ENCODE results near the gene TCERG1.

Gene TCERG1

DNA sequence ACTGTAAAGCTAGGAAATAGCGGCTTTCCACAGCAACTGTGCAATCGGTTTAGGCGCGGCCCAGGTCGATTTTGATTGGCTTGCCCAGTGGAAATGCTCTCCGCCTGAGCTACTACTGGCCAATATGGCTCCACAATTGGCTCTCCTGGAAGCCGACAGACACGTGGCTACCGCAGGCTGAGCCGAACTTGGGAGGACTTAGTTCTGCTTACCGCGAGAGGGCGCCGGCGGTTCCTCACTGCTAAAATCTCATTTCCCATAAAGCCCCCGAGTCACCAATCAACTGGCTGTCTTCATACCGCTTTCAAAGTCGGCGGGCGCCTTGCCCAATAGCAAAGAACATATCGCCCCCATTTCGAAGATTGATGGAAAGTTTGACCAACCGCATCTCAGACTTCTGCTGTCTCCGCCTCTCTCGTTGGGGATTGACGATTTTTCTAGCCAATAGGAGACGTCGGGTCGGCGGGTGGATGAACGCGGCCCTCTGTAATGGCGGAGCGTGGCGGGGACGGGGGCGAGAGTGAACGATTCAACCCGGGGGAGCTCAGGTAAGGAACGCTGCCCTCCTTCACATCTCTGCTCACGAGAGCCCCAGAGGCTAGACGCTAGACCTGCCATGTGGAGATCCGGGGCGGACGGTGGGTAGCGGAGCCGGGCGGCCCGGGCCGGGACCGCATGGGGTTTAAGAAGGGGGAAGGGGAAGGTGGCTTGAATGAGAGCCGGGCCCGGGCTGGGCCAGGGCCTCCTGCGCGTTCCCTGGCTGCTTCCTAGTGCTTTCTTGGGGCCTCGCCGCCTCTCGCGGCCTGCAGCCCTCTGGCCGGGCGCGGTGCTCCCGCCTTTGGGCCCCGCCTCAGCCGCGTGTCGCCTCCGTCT lies at the start of gene TCERG1:
Gene TCERG1, plus strand, starts transcription at position 473 of the 873 bp plus-strand sequence. Its CDS starts 17 bp downstream, at position 490.
- DNase-seq: peak; percentile 100

DNA sequence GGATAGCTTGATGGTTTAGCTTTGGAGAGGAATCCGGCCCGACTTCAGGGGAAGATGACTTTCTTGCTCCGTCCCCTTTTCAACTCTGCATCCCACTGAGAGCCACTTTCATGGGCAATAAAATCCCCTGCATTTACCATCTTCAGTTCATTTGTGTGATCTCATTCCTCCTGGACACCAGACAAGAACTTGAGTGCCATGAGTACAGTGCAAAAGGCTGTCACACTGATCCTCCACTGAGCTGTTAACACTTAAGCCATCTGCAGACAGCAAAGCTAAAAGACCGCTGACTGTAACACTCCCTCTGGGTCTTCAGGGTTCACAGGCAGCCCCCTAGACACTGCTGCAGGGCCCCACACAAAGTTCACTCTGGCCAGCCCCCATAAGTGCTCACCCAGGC lies 48.3 kb upstream of the TCERG1 start:
- DNase-seq: no peak

GRCh38 chr5:146399481-146399880 lies 47.7 kb upstream of the TCERG1 start:
- no peak for DNase-seq

- DNase-seq: no peak
Measured at GRCh38 chr5:146400201-146400600, 46.9 kb upstream of the TCERG1 start.

DNA sequence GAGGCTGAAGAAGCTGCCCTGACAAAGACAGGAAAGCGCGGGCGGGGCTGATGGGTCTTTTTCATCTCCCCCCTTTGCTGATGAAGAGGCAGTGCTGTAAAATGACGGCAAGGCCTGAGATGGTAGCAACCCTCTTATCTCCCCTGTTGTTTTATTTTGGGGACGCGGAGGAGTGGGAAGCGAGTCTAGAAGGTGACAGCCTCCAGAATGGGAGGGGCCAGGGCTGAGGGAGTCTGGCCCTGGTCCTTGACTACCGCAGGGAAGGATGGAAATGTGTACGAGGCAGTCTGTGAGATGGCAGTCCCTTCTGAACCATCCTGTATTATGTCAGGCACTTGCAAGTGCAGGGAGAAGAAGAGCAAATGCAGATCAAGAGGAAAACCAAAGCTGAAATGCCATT lies 46.1 kb upstream of the TCERG1 start:
- DNase-seq: no peak

- no peak for DNase-seq
Measured at GRCh38 chr5:146402949-146403348, 44.2 kb upstream of the TCERG1 start.

DNA sequence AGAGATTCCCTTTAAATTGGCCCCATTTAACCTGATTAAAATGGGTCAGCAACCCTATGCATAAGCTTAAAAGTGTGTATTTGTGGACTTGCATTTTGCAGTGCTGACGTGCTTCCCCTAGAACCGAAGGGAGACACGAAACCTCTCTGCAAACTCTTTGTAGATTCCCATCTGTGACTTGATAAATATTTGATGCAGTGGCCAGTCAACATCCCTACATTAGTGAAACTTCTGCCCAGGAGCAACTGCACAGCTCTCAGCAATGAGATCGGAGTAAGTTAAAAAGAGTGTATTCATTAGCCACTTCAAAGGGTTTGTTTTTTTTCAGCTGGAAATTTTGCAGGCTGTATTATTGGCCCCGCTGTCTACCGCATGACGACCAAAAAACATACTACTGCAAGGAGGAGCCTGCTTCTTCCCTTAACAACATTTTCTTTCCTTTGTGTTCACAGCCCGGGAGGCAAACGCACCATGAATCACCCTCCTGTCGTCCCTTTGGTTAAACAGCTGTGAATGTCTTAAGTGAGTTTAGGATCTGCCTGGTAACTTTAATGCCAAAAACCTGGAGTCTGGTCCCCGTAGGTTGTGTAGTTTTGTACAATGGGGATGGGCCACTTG lies 38.0 kb upstream of the TCERG1 start:
- no peak for DNase-seq

DNA sequence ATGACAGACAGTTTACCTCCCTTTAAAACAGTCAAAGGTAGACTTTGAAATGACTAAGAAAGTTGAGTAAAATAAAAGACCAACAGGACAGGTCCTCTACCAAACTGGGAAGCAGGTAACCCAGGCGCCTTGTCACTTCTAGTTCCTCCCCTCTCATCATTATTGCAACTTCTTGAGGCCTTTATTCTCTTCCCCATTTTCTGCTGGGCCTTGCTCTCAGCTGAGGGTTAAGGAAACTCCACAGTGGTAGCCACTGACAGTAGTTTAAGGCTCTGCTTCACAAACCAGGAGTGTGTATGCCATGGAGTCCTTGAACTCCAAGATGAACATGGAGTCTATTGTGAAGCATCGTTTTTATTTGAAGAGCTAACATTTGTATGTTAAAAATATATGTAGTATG lies 36.9 kb upstream of the TCERG1 start:
- no peak for DNase-seq

- DNase-seq: no peak
Measured at GRCh38 chr5:146419696-146420095, 27.4 kb upstream of the TCERG1 start.

GRCh38 chr5:146425023-146425422 lies 22.1 kb upstream of the TCERG1 start:
- no peak for DNase-seq

- no peak for DNase-seq
Measured at GRCh38 chr5:146426305-146426704, 20.8 kb upstream of the TCERG1 start.

DNA sequence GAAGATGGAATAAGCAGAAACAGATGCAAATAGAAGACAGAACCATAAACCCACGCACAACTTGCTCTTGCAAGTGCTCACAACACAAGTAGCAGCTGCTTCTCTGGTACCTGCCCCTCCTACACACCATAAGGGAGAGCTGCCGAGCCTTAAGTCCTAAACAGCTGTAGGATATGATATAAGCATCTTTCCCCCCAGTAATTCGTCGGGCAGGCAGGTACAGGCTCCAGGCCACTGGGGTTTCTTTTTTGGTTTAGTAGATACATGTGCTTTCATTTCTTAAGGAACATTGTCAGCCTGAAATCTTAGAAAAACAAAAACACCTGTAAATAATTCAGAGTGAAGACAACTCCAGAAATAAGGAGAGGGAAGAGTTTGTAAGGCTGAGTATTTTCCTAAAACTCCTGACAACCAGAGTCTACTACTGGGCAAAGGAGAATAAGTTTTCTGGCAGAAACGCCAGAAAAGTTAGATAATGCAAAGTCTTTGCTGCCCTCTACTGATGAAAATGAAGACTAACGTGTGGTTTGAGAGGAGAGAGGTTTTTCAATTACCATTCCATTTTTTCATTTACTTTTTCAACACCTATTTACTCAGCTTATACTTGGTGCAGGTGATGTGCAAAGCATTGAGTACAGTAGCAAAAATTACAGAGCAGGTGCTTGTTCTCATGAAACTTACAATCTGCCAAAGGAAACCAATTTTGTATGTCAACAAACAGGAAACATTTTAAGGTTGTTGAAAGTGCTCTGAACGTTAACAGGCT lies 20.1 kb upstream of the TCERG1 start:
- peak; percentile 53 for DNase-seq

- DNase-seq: peak; percentile 1
Measured at GRCh38 chr5:146427619-146427997, 19.5 kb upstream of the TCERG1 start.

GRCh38 chr5:146428658-146429057 lies 18.5 kb upstream of the TCERG1 start:
- no peak for DNase-seq

- DNase-seq: no peak
Measured at GRCh38 chr5:146440353-146440752, 6.8 kb upstream of the TCERG1 start.

GRCh38 chr5:146440870-146441495 lies 6.2 kb upstream of the TCERG1 start:
- no peak for DNase-seq

DNA sequence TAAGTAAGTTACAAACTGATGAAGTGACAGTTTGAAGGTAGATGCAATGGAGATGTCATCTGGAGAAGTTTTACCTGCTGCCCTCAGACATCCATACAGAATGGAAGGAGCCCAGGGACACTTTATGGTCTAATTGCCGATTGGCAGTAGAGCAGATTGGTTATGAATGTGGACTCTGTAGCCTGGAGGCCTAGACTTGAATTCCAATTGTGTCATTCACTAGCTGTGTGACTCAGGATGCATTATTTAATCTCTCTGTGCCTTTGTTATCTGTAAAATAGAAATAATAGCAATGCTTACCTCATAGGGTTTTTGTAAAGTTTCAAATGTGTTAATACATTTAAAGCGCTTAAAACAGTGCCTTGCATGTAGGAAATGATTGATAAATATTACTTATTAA lies 5.2 kb upstream of the TCERG1 start:
- DNase-seq: no peak

DNA sequence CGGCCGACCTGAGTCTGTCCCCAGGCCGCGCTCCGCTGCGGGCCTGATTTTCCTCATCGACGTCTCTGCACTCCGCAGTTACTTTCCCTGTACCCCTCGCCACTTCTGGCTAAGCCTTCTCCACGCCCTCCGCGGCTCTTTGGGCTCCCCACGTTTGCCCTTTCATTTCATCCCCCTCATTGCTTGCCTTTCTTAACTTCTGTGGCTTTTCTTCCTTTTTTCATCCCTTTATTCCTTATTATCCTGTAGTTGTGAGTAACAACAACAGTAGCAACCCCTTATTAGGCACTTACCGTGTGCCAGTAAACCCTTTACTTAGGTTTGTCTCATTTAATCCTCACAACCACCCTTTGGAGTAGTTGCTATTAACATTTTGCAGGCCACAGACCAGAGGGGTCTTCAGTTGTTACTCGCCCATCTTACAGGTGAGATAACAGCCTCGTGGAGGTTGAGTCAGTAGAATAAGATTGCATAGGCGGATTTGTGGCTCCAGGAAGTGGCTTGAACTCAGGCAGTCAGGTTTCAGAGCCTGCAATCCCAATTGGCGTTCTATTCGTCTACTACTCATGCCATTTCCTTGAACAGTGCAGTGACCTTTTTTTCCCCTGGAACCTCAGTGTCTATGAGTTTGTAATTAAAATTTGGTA lies 724 bp downstream of the TCERG1 start:
- peak; percentile 4 for DNase-seq

- DNase-seq: no peak
Measured at GRCh38 chr5:146448783-146449519, 1.8 kb downstream of the TCERG1 start.

DNA sequence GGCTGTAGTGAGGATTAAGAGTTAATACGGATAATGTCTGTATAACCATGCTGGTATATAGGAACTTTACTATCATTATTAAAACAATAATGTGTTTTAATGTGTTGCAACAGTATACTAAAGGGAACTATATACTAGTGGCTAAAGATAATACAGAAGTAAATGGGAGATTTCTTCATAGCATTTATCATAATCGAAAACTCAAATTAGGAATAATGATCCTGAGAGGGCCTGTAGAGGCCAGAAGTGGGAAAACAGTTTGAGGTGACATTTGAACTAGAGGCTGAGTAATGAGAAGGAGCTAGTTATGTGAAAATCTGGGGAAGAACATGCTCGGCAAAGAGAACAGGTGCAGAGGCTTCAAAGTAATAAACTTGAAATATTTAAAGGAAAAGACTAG lies 2.9 kb downstream of the TCERG1 start:
- no peak for DNase-seq

DNA sequence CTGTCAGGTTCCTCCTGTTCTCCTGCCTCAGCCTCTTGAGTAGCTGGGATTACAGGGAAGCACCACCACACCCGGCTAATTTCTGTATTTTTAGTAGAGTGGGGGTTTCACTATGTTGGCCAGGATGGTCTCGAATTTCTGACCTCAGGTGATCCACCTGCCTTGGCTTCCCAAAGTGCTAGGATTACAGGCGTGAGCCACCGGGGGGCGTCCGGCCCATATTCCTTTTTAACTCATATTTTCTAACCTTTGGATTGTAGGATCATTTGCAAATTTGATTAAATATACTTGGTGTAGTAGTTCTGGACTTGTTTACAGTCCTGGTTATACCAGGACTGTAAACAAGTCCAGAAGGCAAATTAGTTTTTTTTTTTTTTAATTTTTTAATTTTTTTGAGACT lies 4.3 kb downstream of the TCERG1 start:
- no peak for DNase-seq

- no peak for DNase-seq
Measured at GRCh38 chr5:146457431-146457830, 10.3 kb downstream of the TCERG1 start.
